ENCODE measurements around the gene CALML5.

CALML5 gene

DNA sequence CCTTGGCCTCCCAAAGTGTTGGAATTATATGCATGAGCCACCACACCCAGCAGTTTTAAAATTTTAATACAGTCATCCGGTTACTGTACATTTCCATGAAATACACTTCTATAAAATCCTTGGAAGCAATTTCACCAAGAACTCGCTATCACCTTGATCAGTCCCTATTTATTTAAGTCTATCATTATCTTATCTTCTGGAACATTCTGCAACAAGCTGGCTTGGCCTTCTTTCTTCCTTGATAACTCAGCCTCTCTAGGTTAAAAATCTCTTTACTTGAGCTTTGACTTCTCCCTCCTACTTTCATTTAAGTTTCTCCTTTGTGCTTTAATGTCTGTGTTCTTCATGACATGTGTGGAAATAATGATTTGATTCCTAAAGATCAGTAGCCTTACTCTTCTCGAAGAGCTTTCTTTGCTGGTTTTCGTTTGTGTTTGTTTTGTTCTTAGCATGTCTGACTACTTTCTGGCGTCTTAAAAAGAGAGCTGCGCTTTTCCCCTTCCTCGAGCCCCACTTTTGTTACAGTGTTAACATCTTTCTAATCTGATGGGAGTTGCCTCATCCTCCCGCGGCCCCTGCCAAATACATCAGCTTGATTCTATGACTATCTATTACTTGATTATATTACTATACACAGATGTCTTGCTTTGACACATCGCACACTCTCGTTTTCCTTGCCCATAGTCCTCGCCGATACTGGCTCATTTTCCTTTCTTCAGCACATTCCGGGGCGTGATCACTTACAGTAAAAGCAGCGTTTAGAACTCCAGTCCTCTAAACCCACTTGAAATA is 11.1 kb upstream of the CALML5 start:
- H3K27me3 ChIP-seq (ENCODE audit: control insufficient read depth, insufficient read depth, low read length) = no peaks in the 10 kb centered on the region
- H3K4me1 ChIP-seq = no peaks in the 10 kb centered on the region
- H3K9ac ChIP-seq = no peak overlapping the region
- no peak overlapping the region for H3K27ac ChIP-seq
- no peaks in the 10 kb centered on the region for H3K9me3 ChIP-seq (ENCODE audit: control insufficient read depth, low read length)
- TF ChIP-seq, protein P1, sequence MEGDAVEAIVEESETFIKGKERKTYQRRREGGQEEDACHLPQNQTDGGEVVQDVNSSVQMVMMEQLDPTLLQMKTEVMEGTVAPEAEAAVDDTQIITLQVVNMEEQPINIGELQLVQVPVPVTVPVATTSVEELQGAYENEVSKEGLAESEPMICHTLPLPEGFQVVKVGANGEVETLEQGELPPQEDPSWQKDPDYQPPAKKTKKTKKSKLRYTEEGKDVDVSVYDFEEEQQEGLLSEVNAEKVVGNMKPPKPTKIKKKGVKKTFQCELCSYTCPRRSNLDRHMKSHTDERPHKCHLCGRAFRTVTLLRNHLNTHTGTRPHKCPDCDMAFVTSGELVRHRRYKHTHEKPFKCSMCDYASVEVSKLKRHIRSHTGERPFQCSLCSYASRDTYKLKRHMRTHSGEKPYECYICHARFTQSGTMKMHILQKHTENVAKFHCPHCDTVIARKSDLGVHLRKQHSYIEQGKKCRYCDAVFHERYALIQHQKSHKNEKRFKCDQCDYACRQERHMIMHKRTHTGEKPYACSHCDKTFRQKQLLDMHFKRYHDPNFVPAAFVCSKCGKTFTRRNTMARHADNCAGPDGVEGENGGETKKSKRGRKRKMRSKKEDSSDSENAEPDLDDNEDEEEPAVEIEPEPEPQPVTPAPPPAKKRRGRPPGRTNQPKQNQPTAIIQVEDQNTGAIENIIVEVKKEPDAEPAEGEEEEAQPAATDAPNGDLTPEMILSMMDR (IDR thresholded peaks at IDR 0.05) = no peak
- H3K79me2 ChIP-seq = no peaks in the 10 kb centered on the region
- H3K36me3 ChIP-seq (ENCODE audit: control insufficient read depth, insufficient read depth, low read length) = no peaks in the 10 kb centered on the region
- no peak overlapping the region for H2AFZ ChIP-seq
- H3K4me2 ChIP-seq (ENCODE audit: low read length) = no peak overlapping the region
- H3K4me3 ChIP-seq (ENCODE audit: low read depth, low read length) = no peak overlapping the region

DNA sequence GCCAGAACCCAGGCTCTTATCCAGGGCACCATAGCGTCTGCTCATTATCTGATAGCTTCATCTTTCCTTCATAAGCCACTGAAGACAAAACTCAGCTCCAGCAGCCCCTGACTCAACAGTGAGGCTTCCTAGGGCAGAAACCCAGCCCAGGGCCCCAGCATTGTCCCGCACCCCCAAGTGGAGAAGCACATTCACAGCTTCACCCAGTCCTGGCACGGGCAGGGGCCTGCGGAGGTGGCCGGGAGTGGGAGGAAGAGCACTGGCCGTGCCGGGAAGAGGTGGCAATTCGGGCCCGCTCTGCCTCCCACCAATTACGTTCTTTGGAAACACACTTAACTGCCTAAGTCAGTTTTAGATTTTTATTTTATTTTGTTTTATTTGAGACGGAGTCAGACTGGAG is 10.3 kb upstream of the CALML5 start:
- TF ChIP-seq, protein P1 (IDR thresholded peaks at IDR 0.05) = no peak
- no peaks in the 10 kb centered on the region for H3K79me2 ChIP-seq

DNA sequence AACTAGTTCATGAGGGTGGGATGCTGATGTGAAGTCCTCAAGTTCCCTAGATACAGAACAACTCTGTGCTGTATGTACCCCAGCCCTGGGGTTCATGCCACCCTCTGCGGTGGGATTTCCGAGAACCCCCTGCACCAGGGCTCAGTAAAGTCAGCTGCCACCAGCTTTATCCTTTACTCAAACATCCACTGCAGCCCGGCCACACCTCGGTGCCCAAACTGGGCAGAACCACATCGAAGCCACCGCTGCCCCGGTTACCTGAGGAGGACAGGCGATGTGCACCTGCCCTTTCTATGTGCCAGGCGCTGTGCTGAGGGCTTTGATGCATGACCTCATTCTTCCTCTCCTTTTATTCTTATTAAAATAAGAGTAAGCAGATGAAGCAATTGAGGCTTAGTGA is 9.9 kb upstream of the CALML5 start:
- Histone ChIP-seq H3K9ac (no peak overlapping the region), H3K27ac (no peak overlapping the region), H3K9me3 (ENCODE audit: control insufficient read depth, low read length) (no peaks in the 10 kb centered on the region), H3K4me1 (no peaks in the 10 kb centered on the region), H2AFZ (no peak overlapping the region), H3K79me2 (no peaks in the 10 kb centered on the region), H3K36me3 (ENCODE audit: control insufficient read depth, insufficient read depth, low read length) (no peaks in the 10 kb centered on the region), H3K27me3 (ENCODE audit: control insufficient read depth, insufficient read depth, low read length) (no peaks in the 10 kb centered on the region), H3K4me3 (ENCODE audit: low read depth, low read length) (no peak overlapping the region), H3K4me2 (ENCODE audit: low read length) (no peak overlapping the region)
- TF ChIP-seq, protein P1 (IDR thresholded peaks at IDR 0.05) = no peak

More for the DNA sequence above, 10.3 kb upstream of the CALML5 start:
- no peaks in the 10 kb centered on the region for H3K27me3 ChIP-seq (ENCODE audit: control insufficient read depth, insufficient read depth, low read length)
- no peaks in the 10 kb centered on the region for H3K9me3 ChIP-seq (ENCODE audit: control insufficient read depth, low read length)
- no peak overlapping the region for H3K9ac ChIP-seq
- no peaks in the 10 kb centered on the region for H3K4me1 ChIP-seq
- H3K4me3 ChIP-seq (ENCODE audit: low read depth, low read length) = no peak overlapping the region
- no peak overlapping the region for H3K4me2 ChIP-seq (ENCODE audit: low read length)
- no peak overlapping the region for H2AFZ ChIP-seq
- H3K27ac ChIP-seq = no peak overlapping the region
- H3K36me3 ChIP-seq (ENCODE audit: control insufficient read depth, insufficient read depth, low read length) = no peaks in the 10 kb centered on the region

DNA sequence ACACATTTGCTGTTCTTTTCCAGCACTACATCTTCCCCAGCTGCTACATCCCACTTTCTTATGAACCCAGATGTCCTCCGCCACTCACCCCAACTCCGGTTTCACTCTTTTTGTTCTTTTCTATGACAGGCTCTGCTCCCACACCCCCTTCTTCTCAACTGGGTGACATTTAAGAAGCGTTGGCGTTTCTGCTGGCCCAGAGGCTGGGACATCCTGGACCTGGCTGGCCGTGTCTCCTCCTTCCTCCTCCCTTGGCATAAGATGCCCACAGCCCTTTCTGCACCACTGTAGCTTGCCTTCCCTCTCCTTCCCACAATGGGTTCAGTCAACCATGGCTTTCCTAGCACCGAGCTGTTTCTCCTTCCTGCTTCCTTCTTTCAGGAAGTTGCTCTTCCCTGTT is 9.4 kb upstream of the CALML5 start:
- H3K9ac ChIP-seq = no peak overlapping the region
- H3K27ac ChIP-seq = no peak overlapping the region
- H3K4me2 ChIP-seq (ENCODE audit: low read length) = no peak overlapping the region
- no peaks in the 10 kb centered on the region for H3K36me3 ChIP-seq (ENCODE audit: control insufficient read depth, insufficient read depth, low read length)
- no peaks in the 10 kb centered on the region for H3K27me3 ChIP-seq (ENCODE audit: control insufficient read depth, insufficient read depth, low read length)
- H3K4me1 ChIP-seq = no peaks in the 10 kb centered on the region
- no peak overlapping the region for H2AFZ ChIP-seq
- no peak overlapping the region for H3K4me3 ChIP-seq (ENCODE audit: low read depth, low read length)
- H3K9me3 ChIP-seq (ENCODE audit: control insufficient read depth, low read length) = no peaks in the 10 kb centered on the region
- H3K79me2 ChIP-seq = no peaks in the 10 kb centered on the region
- TF ChIP-seq, protein P1 (IDR thresholded peaks at IDR 0.05) = no peak

DNA sequence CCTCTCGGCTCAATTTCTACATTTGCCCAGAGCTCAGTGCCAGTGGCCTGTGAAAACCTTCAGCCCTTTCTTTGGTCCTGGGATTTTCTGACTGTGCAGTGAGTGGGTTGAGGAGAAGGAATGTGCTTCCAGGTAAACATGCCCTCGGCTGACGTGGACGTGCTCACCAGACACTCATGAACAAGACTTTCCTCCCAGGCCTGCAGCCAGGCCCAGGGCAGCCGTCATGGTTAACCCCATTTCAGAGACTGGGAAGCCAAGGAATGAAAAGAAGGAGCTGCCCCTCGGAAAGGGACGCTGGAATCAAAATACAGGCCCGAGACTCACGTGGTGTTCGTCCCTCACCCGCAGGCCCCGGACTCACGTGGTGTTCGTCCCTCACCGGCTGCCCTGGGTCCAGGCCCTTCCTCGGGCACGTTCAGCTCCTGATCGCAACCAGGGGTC is 8.8 kb upstream of the CALML5 start:
- H3K27me3 ChIP-seq (ENCODE audit: control insufficient read depth, insufficient read depth, low read length) = no peaks in the 10 kb centered on the region
- no peaks in the 10 kb centered on the region for H3K9me3 ChIP-seq (ENCODE audit: control insufficient read depth, low read length)
- H3K36me3 ChIP-seq (ENCODE audit: control insufficient read depth, insufficient read depth, low read length) = no peaks in the 10 kb centered on the region
- no peak overlapping the region for H3K4me3 ChIP-seq (ENCODE audit: low read depth, low read length)
- H3K27ac ChIP-seq = no peak overlapping the region
- TF ChIP-seq, protein P1 (IDR thresholded peaks at IDR 0.05) = no peak
- H3K4me1 ChIP-seq = no peaks in the 10 kb centered on the region
- no peak overlapping the region for H3K9ac ChIP-seq
- no peak overlapping the region for H2AFZ ChIP-seq
- H3K79me2 ChIP-seq = no peaks in the 10 kb centered on the region
- H3K4me2 ChIP-seq (ENCODE audit: low read length) = no peak overlapping the region
